T-helper 2 cell treated with Interferon-gamma antibody and Interleukin-4, amounts not matched to agents 5 μg/mL and 100 μg/mL, for 36 hours (primary cell): Measurements from ENCODE around the gene YES1.

ENCODE experiments used
- DNase-seq: peaks from one replicate; pipeline ENCODE4 v3.0.0; 2021; ENCODE audit warnings: low spot score
- H3K27ac Mint-ChIP-seq: one replicate; pipeline ENCODE4 v1.8.0; 2021; ENCODE audit warnings: mild to moderate bottlenecking, mixed read lengths
- H3K27me3 Mint-ChIP-seq: one replicate; pipeline ENCODE4 v1.8.0; 2021; ENCODE audit warnings: low read depth, mixed read lengths
- H3K36me3 Mint-ChIP-seq: one replicate; pipeline ENCODE4 v1.8.0; 2021; ENCODE audit warnings: low read depth, mixed read lengths
- H3K4me1 Mint-ChIP-seq: one replicate; pipeline ENCODE4 v1.8.0; 2021; ENCODE audit warnings: low read depth, mixed read lengths
- H3K4me3 Mint-ChIP-seq: one replicate; pipeline ENCODE4 v1.8.0; 2022; ENCODE audit warnings: mild to moderate bottlenecking, moderate library complexity, mixed read lengths
- H3K9me3 Mint-ChIP-seq: one replicate; pipeline ENCODE4 v1.8.0; 2021; ENCODE audit warnings: mixed read lengths

YES1 gene

DNA sequence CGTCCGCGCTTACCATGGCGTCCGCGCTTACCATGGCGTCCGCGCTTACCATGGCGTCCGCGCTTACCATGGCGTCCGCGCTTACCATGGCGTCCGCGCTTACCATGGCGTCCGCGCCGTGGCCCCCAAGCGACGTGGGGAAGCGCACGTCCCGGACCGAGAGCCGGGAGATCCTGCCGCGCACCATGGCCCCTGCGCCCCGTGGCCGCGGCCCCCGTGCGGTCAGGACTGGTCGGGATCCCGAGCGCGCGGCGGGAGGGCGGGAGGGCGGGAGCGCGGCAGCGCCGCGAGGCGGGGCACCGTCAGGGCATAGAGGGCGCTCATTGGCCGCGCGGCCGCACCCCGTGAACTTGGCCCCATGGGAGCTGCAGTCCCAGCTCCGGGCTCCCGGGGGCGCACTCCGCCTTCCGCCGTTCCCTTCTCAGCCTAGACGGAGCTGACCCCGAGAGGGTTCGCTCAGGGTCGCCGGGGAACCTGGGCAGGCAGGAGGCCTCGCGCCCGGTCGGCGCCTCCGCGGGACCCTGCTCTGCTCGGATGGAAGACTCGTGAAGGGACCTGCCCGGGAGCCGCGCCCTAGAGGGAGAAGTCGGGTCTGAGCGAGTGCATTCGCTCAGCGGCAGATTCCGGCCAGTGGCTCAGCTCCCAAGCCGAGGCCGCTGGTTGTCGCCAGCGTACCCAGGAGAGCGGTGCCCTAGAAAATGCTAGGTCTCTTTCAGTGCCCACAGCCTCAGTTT, 99.5 kb downstream of the YES1 start, which contains the start of gene ENOSF1:
Gene ENOSF1, minus strand, starts transcription at position 230 of the 734 bp plus-strand sequence. Its CDS starts 43 bp downstream, at position 187.
- DNase-seq: peak; percentile 88
- Mint-ChIP-seq H3K36me3 (peaks cover 20% of the 10 kb centered on the region), H3K27me3 (no peaks in the 10 kb centered on the region), H3K27ac (peak within 1 kb of the TSS; percentile 91), H3K9me3 (no peaks in the 10 kb centered on the region), H3K4me3 (peak within 1 kb of the TSS; percentile 89), H3K4me1 (peaks cover 35% of the 10 kb centered on the region)

DNA sequence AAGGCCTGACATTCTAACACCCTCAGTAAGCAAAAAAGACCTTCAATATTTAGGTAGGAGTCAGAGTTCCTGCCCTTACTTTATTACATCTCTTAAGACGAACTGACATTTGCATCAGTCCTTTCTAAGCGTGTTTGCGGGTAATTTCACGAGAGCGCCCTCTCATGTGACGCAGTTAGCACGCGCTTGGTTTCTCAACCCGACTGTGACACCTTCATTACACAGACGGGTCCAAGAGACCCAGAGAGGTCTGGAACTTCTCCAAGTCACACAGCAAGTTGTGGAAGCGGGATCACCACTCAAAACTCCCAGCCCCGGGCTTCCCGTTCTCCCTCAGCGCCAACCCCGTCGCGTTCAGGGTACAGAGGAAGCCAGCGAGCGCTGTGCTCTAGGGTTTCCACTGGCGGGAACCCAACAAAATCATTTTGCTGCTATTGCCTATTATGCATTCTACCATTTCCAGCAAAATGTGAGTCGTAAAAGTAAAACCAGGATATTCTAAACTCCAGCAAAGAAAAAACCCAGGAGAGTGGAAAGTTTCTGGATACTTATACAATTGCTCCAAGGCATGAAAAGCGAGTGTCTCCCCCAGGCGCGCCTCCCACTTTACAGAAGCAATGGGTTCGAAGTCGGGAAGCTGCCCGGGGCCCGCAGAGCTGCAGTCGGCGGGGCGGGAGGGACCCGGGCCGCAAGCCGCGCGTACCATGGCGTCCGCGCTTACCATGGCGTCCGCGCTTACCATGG, 100.2 kb downstream of the YES1 start:
- H3K36me3 Mint-ChIP-seq: peaks cover 24% of the 10 kb centered on the region
- no peaks in the 10 kb centered on the region for H3K27me3 Mint-ChIP-seq
- H3K4me3 Mint-ChIP-seq: peak overlapping the region; percentile 89
- peaks cover 35% of the 10 kb centered on the region for H3K4me1 Mint-ChIP-seq
- peak; percentile 77 for DNase-seq
- H3K27ac Mint-ChIP-seq: peak overlapping the region; percentile 91
- H3K9me3 Mint-ChIP-seq: no peaks in the 10 kb centered on the region

DNA sequence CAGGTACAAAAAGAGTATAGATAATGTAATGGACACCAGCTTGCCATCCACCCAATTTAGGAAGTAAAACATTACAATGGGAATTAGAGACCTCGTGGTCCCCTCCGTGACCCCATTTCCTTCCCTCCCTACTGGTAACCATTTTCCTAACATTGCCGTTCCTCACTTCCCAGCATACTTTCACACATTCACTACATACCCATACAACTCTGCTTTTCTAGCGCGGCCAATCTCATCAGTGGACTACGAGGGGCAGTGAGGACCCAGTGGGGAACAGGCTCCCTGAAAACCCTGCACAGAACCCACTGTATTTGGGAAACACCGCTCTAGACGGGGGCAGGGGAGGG, 100.8 kb downstream of the YES1 start:
- Mint-ChIP-seq H3K36me3 (peaks cover 26% of the 10 kb centered on the region), H3K27ac (peak overlapping the region; percentile 91), H3K9me3 (no peaks in the 10 kb centered on the region), H3K4me3 (peak overlapping the region; percentile 89), H3K4me1 (peaks cover 35% of the 10 kb centered on the region), H3K27me3 (no peaks in the 10 kb centered on the region)
- DNase-seq: no peak

DNA sequence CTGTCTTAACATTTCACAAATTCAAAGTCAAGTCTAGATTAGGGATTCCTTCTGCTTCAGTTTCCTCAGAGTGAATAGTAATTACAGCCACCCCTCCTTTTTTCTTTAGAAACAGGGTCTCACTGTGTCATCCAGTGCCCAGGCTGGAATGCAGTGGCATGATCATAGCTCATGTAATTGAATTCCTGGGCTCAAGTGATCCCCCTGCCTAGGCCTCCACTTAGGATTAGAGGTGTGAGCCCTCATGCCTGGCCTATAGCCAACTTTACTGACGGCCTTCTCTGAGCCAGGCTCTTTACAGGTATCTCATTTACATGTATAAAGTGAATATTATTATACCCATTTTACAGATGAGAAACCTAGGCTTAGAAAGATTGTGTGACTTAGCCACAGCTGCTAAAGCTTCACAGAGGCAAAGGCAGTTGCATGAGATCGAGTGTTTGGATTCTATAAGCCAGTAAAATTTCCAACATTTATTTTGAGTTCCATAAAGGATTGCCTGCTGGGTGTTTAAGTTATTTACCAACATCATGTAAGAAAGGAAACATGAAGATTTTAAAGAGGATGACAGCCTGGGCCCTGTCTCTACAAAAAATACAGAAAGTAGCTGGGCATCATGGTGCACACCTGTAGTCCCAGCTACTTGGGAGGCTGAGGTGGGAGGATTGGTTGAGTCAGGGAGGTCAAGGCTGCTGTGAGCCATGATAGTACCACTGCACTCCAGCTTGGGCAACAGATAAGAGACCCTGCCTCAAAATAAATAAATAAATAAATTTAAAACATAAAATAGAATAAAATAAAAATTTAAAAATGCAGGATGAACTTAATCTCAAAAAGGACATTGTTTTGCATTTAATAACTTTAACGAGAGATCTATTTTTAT, 101.4 kb downstream of the YES1 start:
- Mint-ChIP-seq H3K4me1 (peaks cover 38% of the 10 kb centered on the region), H3K9me3 (no peaks in the 10 kb centered on the region), H3K27ac (peak overlapping the region; percentile 91), H3K4me3 (peak overlapping the region; percentile 89), H3K36me3 (peaks cover 30% of the 10 kb centered on the region), H3K27me3 (no peaks in the 10 kb centered on the region)
- DNase-seq: no peak

DNA sequence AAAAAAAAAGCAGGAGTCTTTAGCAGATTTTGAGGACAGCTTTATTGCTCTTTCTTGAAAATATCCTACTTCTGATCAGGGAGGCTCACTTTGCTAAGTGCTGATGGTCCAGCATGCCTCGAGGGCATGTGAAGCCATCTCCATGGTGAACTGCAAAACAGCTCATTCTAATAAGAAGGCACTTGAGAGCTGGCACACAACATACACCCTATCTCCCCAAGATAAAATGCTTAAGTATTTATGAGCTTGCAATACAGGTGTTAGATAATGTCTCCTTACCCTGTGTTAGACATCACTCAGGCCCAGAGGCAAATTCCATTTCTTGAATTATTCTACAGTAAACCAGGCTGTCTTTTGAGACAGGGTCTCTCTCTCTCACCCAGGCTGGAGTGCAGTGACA, 102.3 kb downstream of the YES1 start:
- no peaks in the 10 kb centered on the region for H3K9me3 Mint-ChIP-seq
- DNase-seq: no peak
- H3K27ac Mint-ChIP-seq: no peak overlapping the region
- peaks cover 39% of the 10 kb centered on the region for H3K4me1 Mint-ChIP-seq
- no peaks in the 10 kb centered on the region for H3K27me3 Mint-ChIP-seq
- H3K4me3 Mint-ChIP-seq: peak overlapping the region; percentile 29
- H3K36me3 Mint-ChIP-seq: peaks cover 38% of the 10 kb centered on the region

DNA sequence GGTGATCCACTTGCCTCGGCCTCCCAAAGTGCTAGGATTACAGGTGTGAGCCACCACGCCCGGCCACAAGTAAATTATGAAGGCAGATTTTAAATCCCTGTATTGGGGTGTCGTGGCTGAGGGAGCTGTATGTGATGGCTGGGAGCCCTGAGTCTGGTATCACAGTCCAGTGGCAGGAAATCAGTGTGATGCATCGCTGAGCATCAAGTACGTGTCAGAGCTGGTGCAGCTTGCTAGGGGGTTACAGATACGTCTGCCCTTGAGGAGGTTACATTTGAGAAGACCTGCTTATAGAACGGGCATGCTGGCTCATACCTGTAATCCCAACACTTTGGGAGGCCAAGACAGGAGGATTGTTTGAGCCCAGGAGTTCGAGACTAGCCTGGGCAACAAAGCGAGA, 103.9 kb downstream of the YES1 start:
- H3K27me3 Mint-ChIP-seq: no peaks in the 10 kb centered on the region
- no peak overlapping the region for H3K4me3 Mint-ChIP-seq
- H3K4me1 Mint-ChIP-seq: peaks cover 39% of the 10 kb centered on the region
- no peaks in the 10 kb centered on the region for H3K9me3 Mint-ChIP-seq
- peaks cover 46% of the 10 kb centered on the region for H3K36me3 Mint-ChIP-seq
- H3K27ac Mint-ChIP-seq: peak overlapping the region; percentile 33
- DNase-seq: no peak

DNA sequence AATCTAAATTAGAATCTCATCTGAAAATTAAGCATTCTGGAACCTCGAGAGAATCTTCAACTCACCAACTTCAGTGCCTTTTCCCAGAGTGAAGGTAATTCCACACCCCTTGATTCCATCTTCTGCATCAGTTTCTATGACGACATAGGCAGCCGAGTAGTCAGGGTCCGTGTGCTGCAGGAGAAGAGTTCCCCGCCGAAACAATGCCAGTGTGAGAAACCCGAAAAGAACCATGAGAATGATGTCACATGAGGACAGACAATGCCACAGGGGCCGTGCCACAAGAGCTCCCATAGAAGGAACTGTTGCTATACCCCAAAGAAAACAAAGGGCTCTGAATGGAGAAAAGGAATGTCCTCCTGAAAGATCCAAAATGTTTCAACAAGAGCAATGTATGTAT, 105.6 kb downstream of the YES1 start:
- Mint-ChIP-seq H3K27ac (no peak overlapping the region), H3K27me3 (no peaks in the 10 kb centered on the region), H3K9me3 (no peaks in the 10 kb centered on the region), H3K36me3 (peaks cover 49% of the 10 kb centered on the region), H3K4me1 (peaks cover 39% of the 10 kb centered on the region), H3K4me3 (no peak overlapping the region)
- no peak for DNase-seq

DNA sequence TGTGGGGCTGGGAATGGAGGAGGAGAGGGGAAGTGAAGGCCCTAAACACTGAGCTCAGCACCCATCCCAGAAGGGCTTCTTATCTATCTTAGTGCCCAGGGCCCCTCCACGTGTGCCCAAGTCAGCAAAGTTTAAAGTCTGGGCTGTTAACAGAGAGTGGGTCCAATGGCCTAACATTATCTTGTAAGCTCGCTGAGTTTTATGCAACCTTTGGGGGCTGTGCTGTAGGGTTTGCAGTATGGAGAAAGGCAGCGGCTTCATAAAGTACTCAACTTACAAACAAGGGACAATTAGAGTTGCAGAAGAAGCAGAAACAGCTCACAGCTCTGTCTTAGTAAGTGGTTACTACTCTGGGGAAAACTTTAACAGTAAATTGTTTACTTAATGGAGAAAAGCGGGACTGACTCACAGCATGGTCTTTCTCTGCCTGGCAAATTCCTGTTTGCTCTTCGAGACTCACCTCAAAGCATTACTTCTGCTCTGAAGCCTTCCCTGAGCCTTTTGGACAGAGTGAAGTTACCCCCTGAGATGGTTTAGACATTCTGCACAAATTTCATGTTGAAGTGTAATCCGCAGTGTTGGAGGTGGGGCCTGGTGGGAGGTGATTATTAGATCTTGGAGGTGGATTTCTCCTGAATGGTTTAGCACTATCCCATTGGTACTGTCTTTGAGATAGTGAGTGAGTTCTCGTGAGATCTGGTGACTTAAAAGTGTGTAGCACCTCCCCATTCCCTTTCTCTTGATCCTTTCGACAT, 108.7 kb downstream of the YES1 start:
- Mint-ChIP-seq H3K9me3 (no peaks in the 10 kb centered on the region), H3K27ac (peak overlapping the region; percentile 56), H3K4me1 (peaks cover 17% of the 10 kb centered on the region), H3K36me3 (peaks cover 44% of the 10 kb centered on the region), H3K4me3 (no peak overlapping the region), H3K27me3 (no peaks in the 10 kb centered on the region)
- DNase-seq: no peak

DNA sequence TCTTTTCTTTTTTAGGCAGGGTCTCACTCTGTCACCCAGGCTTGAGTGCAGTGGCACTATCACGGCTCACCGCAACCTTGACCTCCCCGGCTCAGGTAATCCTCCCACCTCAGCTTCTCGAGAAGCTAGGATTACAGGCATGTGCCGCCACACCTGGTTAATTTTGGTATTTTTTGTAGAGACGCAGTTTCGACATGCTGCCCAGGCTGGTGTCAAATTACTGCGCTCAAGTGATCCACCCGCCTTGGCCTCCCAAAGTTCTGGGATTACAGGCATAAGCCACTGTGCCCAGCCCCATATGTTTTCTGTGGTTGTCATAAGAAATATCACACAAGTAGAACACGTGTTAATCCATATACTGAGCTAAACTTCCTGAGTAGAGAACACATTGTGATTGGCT, 114.2 kb downstream of the YES1 start:
- H3K27ac Mint-ChIP-seq: peak overlapping the region; percentile 31
- no peaks in the 10 kb centered on the region for H3K27me3 Mint-ChIP-seq
- peaks cover 17% of the 10 kb centered on the region for H3K4me1 Mint-ChIP-seq
- no peak overlapping the region for H3K4me3 Mint-ChIP-seq
- H3K36me3 Mint-ChIP-seq: peaks cover 41% of the 10 kb centered on the region
- DNase-seq: no peak
- H3K9me3 Mint-ChIP-seq: no peaks in the 10 kb centered on the region

DNA sequence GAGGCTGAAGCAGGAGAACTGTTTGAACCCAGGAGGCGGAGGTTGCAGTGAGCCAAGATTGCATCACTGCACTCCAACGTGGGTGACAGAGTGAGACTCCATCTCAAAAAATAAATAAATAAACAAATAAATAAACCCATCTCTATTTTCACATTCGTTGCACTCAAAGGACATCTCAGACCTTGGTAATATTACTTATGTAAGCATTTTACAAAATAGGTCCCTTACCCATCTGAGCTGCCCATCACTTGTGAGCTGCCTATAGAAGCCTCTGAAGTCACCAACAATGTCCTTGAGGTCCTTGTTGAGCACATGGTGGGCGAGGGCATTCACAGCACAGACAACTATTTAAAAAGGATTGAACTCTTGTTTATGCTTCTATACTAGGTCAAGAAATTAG, 115.0 kb downstream of the YES1 start:
- Mint-ChIP-seq H3K27ac (no peak overlapping the region), H3K36me3 (peaks cover 42% of the 10 kb centered on the region), H3K4me3 (no peak overlapping the region), H3K4me1 (peaks cover 17% of the 10 kb centered on the region), H3K9me3 (no peaks in the 10 kb centered on the region), H3K27me3 (no peaks in the 10 kb centered on the region)
- DNase-seq: no peak

DNA sequence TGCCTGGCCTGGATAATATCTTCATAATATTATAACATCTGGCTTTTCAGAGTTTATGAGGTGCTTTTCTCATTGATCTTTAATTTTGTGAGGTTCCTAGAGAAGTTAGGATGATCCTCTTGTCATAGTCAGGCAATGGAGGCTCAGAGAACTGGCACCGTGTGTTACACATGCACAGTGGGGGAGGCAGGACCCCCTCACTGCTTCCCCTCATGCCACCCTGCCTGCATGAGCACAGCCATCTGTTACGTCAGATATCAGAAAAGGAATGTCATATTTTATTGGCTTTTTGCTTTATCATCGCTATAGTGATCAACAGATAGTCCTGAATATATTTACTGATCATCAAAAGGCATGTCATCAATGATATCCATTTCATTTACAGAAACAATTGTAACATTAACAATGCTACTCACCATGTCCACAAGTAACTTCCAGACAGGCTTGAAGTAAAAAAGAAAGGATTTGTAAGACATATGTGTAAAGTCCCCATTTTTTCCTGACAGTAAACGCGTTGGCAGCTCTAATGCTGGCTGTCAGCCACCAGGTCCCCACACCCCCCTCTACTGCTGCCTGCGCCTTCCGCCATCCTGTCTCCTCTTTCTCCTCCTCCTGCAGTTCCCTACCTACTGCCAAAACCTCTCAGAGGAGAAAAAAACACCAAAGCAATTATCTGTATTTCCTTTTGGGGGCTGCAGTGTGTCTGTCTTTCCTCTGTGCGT, 118.4 kb downstream of the YES1 start:
- H3K9me3 Mint-ChIP-seq: no peaks in the 10 kb centered on the region
- no peak for DNase-seq
- no peaks in the 10 kb centered on the region for H3K27me3 Mint-ChIP-seq
- no peak overlapping the region for H3K27ac Mint-ChIP-seq
- H3K4me1 Mint-ChIP-seq: peaks cover 15% of the 10 kb centered on the region
- peaks cover 48% of the 10 kb centered on the region for H3K36me3 Mint-ChIP-seq
- no peak overlapping the region for H3K4me3 Mint-ChIP-seq

DNA sequence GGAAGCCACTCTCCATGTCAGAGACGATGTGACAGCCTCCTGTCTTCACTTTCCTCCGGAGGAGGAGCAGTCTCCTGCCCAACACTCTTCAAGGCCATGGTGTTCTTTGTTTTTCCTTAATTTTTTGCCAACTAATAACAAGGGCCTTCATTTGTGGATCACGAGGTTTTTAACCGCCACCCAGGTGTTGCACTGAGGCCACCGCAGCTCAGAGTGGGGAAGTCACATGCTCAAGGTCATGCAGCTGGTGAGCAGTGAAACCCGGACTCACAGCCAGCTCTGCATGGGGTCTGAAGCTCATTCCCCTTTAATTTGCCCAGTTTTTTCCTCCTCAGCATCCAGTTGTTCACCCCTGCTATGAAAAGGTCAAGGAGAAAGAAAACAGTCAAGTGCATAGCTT, 119.2 kb downstream of the YES1 start:
- no peak for DNase-seq
- no peak overlapping the region for H3K4me3 Mint-ChIP-seq
- H3K27me3 Mint-ChIP-seq: no peaks in the 10 kb centered on the region
- H3K36me3 Mint-ChIP-seq: peaks cover 45% of the 10 kb centered on the region
- H3K9me3 Mint-ChIP-seq: no peaks in the 10 kb centered on the region
- no peak overlapping the region for H3K27ac Mint-ChIP-seq
- H3K4me1 Mint-ChIP-seq: peaks cover 12% of the 10 kb centered on the region

DNA sequence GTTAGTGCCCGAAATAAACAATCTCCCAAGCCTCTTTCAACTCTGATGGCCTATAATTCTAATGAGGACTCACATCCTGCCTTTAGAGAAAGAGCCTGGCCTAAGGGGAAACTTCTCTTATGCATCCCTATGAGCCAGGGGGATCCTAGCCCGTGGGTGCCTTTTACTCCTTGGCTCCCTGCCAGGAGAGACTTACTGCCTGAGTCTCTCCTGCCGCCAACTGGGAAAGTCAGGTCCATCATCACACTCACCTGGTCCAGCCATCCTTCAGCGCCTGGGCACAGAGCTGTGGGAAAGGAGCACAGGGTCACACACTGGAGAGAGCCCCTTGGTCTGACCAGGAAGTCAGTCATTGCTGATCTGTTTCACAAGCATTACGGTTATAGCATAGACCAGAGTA, 123.7 kb downstream of the YES1 start:
- peaks cover 43% of the 10 kb centered on the region for H3K36me3 Mint-ChIP-seq
- no peak for DNase-seq
- no peak overlapping the region for H3K27ac Mint-ChIP-seq
- no peaks in the 10 kb centered on the region for H3K27me3 Mint-ChIP-seq
- peaks cover 9% of the 10 kb centered on the region for H3K4me1 Mint-ChIP-seq
- no peaks in the 10 kb centered on the region for H3K9me3 Mint-ChIP-seq
- no peak overlapping the region for H3K4me3 Mint-ChIP-seq
